DMS 273 treated with DMSO at 0.1 percent for 48 hours (cell line): ENCODE measurements around the gene RFNG.

ENCODE experiments used
- DNase-seq: peaks from one replicate; lab custom pipeline; 2025; lab: John Stamatoyannopoulos, UW

RFNG gene

DNA sequence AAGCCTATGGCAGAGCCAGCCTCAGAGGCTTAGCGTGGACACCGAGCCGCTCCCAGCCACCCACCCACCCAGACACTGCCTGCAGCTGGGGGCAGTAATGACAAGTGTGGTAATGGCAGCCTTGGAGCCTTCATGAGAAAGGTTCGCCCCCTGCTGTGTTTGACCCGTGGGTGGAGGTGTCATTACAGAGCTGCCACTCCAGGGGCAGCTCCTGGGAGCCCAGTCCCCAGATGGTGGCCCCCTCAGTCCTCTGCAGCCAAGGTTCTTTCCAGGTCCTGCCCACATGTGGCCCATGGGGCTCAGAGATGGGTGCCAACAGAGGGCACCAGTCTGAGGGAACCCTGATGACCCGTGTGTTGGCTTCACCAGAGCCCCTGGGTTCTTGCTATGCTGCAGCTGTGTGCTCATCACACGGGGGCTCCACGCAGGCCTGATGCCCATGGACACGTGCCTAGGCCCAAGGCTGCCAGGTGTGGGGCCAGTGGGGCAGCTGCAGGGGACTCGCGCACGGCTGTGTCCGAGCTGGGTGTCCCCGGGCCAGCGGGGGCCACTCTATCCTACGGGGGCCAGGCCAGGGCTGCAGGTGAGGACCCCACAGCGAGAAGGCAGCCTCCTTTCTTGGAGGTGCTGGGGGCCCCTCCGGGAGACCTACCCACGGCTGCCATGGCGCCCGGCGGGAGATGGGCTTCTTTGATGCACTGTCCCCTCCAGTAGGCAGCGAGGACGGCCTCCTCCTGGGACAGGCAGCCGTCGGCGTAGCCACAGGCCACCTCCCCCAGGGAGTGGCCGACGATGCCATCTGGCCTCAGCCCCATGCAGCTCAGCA is 38.3 kb upstream of the RFNG start:
- DNase-seq, result no peak

DNA sequence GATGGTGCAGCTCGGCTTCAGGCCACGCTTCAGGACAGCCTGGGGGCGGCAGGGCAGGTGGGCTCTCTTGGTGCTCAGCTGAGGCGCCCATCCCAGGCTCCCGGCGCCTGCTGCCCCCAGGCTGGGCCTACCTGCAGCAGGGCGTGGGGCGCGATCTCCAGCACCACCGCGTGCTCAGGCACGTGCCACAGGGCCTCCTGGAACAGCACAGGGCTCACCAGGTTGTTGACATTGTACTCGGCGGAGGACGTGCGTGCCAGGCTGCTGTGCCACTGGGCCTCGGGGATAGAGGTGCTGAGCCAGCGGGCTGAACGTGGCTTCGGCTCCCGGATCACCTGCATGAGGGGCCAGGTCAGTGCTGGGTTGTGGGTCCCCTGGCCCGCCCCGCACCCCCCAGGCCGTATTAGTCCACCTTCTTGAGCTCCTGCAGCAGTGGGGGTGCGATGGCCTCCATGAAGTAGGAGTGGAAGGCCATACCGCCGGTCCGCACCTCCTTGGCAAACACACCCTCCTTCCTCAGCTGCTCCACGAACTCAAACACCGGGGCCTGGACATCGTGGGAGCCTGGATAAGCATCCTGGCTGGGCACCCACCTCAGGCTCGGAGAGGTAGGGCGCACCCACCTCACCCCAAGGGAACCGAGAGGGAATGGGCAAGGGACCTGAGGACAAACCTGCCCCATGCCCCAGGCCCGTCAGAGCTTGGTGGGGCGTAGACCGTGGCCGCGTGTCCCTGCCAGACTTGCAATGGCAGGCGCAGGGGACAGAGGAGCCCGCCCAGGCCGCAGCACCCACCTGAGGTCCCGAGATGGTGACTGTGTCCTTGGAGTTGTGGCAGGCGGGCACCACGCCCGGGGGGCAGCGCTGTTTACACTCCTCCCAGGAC is 37.5 kb upstream of the RFNG start:
- no peak for DNase-seq

DNA sequence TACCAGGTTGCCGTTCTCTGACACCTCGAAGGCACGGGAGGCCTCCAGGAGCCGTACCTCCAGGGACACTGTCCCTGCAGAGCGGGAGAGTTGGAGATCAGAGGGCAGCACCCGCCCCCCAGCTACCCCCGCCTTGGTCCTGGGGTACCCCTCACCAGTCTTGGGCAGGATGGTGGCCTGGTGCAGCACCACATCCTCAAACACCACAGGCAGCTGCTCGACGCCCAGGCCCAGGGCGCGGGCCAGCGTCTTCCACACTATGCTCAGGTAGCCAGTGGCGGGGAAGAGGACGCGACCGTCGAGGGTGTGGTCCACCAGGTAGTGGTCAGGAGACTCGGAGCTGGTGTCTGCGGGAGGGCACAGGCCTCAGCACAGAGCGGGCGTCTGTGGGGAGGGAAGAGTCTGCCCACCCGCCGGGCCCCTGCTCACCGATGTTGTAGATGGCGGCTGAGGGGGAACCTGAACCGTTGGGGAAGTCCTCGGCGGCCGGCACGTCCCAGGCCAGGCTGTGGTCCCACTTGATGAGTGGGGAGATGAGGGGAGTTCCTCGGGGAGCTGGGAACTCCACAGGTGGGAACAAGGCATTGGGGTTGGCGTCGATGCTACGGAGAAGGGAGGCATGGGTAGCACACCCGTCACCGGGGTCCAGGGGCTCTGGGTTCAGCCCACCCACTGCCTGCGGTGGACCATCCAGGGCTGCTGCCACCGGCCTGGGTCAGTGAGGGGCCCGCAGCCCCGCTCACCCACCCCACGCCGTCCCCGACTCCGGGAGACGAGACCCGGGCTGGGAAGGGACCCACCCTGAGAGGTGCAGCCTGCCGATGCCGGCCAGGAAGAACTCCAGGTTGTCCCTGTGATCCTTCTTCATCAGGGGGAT is 36.6 kb upstream of the RFNG start:
- no peak for DNase-seq

DNA sequence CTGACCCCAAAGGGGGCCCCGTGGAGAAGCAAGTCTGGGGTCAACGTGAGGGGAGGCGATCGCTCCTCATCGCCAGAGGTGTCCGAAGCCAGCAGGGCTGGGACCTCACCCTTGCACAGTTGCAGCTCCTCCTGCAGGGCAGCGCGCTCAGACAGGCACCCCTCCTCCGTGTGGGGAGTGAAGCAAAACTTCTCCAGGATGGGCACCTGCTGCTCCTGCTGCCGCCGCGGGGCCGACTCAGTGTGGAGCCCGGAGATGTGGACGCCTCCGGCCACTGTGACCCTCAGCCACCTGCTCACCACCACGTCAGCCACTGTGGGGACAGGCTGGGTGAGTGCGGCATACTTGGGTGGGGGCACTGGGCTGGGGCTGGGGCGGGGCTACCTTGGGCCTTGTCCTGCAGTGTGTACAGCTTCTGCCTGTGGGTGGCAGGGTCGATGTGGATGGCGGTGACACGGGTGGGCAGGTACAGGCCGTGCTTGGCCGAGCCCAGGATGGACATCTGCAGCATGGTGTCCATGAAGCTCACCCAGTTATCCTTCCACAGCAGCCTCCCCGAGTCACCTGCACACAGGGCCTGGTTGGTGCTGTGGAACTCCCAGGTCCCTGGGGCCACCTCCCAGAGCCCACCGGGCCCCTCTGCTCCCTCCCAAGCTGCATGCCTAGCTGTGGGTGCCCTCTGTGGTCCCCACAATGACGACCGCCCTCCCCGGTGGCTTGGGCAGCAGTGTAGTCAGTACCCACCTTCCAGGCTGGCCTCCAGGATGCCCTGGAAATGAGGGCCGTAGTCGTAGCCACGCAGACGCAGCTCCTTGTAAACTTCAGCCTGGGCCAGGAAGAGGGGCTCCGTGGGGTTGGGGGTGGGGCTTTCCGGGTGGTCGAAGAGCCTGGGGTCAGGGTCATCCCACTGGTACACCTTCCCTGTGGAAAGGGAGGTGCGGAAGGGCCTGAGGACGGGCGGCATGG is 35.6 kb upstream of the RFNG start:
- no peak for DNase-seq

DNA sequence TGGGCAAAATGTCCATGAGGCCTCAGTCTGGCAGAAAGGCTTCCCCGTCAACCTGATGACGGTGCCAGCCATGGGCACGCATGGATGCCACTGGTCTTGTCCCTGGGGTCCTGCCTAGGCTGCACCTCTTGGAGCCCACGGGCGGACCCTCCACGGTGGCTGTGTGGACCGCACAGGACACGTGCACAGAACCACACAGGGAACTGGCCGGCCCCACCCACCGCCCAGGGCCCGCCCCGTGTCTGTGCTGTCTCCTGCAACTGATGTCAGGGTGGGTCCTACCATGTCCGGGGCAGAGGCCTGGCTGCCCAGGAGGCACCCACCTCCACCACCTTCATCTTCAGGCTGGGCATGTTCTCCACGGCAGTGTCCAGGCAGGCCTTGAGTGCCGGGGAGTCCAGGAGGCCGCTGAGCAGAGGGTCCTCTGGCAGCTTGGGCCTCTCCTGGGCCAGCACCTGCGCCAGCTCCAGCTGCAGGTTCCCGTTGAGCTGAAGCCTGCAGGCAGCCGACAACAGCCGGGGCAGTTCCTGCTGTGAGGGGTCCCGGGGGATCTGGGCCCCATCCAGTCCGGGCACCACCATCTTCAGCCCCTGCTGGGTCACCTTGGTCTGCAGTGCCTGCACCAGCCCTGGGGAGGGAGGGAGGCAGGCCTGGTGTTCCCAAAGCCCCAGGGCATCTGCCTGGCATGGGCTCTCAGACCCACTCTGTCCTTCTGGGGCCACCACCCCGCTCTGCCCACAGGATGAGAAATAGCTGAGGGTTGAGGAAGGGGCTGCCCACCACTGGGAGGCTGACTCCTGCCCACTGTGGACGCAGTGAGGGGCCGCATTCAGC is 34.5 kb upstream of the RFNG start:
- DNase-seq, result no peak

DNA sequence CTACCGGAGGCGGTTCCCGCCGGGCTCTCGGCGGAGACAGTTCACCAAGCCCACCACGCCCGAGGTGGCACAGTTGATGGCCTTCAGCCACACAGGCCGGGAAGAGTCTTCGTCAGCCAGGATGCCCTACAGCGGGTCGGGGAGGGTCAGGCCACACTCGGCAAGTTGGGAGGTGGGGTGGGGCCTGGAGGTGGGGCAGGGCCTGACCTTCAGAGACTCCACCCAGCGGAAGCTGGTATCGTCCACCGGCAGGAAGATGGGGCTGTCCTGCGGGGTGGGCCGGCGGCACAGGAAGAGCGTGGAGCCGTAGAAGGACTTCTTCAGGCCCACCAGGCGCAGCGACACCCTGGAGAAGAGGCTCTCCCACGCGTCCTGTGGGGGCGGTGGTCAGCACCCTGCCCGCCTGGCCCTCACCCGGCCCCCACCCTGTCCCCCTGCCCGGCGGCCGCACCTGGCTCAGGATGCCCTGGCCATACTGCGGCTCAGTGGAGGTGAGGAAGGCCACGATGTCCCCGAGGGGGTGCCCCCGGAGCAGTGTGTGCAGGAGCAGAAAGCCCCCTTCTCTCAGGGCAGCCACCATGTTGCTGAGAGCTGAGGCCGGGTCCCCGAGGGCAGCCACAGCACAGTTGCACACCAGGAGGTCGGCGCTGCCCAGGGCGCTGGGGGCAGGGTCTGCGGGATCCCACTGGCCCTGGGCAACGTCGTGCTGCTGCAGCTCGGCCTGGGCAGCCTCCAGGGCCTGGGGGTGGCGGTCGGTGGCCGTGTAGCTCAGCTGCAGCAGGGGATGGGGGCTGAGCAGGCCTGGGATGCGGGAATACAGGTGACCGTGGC is 33.6 kb upstream of the RFNG start:
- DNase-seq, result no peak

DNA sequence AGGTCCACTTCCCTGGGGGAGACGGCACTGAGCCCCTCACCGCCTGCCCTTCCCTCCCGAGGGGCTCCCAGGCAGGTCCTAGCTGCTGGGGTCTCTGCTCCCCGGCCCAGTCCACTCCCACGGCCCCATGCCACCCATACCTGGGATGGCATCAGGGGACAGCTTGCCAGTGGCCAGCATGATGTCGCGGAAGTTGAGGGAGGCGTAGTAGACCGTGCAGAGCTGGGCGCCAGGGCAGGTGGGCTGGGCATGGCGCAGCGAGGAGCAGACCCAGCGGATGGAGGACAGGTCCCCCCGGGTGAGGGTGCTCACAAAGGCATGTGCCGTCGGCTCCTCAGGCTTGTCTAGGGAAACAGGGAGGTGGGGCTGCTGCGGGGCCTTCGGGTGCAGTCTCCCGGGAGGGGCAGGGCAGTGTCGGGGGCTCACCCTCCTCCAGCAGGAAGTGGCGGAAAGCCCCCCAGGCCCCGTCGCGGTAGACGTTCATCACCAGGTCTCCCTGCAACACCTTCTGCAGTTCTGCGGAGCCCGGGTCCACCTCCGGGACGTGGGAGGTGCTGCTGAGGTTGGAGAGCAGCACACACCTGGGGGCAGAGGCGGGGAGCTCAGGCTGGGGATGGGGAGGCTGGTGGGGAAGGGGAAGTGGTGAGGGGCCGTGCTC is 32.9 kb upstream of the RFNG start:
- DNase-seq, result no peak

DNA sequence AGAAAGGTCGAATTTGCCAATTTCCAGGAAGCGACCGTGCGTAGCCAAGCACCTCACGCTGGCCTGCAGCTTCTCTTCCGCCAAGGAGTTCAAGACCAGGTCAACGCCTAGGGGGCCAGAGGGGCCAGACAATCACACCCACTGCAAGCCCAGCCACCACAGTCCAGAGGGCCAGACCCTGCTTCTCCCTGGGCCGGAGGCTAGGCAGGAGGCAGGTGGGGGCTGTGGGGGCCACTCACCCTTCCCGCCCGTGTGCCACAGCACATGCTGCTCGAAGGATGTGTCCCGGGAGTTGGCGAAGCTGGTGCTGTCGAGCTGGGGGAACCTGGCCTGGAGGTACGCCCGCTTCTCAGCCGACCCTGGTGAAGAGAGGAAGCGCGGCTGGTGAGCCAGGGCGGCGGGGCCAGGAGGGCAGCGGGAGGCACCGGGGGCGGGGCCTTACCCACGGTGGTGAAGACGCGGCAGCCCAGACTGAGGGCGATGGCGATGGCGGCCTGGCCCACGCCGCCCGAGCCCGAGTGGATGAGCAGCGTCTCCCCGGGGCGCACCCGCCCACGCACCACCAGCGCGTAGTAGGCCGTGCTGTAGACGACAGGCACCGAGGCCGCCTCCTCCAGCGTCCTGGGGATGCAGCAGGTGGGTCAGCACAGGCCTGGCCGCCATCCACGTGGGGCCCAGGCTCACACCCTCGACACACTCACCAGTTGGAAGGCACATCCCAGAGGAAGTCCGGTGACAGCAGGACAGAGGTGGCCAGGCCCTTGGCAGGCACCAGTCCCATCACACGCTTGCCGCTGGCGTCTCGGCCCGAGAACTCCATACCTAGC is 32.1 kb upstream of the RFNG start:
- DNase-seq, result no peak

DNA sequence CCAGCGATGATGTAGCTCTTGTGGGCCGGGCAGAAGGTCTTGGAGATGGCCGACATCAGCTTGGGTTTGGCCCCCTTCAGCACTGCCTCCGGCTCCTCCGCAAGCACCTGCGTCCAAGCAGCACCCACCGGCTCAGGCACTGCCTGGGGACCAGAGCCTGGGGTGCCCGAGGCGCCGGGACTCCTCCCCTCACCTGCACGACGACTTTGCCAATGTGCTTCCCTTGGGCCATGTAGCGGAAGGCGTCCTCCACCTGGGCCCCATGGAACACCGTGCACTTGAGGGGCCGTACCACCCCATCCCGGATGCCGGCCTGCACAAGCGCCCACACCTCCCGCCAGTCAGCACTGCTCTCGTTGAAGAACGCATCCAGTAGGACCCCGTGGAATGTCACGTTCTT is 31.4 kb upstream of the RFNG start:
- DNase-seq, result no peak

DNA sequence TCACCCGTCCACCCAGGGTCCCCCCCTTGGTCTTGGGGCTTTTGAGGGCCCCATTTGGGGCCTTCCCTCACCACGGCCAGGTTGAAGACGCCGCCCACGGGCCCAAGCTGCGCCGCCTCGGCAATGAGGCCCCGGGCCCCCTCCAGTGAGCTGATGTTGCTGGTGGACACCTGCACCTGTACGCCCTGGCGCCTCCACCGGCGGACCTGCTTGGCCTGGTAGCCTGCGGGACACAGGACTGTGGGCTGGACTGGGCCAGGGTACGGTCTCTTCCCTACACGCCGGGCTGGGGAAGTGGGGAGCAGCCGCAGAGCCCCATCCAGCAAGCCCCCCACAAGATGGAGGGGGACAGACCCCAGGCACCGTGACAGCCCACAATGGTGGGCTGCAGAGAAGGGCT is 30.8 kb upstream of the RFNG start:
- DNase-seq, result no peak

DNA sequence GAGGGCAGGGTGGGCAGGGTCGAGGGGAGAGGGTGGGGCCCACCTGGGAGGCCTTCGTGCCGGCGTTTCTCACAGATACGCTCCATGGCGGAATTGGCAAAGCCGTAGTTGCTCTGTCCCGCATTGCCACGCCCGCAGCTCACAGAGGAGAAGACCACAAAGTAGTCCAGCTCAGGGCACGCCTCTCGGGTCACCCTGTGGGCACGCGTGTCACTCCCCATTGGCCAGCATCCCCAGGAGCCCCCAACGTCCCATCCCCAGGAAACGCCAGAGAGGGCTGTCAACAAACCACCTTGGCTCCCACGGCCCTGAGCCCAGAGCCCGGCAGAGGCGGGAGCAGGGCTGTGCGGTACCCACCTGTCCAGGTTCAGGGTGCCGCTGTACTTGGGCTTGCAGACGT is 30.4 kb upstream of the RFNG start:
- no peak for DNase-seq

DNA sequence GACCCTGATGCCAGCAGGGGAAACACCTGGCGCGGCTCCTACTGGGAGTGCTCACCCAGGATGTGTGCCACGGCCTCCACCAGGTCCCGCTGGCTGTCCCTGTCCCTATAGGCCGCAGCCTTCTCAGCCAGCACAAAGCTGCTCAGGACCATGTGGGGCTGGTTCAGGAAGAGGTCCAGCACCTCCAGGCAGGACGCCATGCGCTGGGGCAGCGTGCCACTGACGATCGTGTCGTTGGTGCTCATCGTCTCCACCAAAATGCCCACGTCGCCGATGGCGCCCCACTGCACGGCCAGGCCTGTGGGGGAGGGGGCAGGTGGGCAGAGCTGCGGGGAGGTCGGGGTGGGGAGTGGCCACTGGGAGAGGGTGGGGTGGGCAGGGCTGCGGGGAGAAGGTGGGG is 29.9 kb upstream of the RFNG start:
- DNase-seq, result no peak

DNA sequence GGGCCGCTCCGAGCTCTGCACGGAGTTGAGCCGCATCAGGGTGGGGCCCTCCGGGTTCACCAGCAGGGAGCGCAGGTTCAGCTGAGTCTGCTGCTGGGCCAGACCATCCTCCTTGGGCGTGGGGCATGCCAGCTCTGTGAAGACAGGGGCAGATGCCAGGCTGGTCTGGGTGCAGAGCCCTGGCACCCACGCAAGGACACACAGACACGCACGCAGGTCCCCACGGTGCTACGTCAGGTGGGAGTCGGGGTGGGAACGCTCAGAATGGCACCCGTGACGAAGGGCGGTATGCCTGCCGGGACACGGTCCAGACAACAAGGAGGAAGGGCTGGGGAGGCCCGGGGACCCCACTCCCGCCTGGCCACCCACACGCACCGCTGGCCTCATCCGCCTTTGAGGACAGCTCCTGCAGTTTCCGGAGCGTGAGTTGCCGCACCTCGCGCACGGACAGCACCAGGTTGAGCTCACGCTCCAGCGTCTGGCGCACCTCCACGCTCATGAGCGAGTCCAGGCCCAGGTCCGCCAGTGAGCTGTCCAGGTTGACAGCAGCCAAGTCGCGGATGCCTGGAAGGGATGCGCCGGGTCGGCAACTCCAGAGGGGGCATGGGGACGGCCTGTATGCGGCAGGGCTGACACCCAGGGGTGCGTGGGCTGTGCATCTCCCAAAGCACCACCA is 29.3 kb upstream of the RFNG start:
- DNase-seq, result no peak

DNA sequence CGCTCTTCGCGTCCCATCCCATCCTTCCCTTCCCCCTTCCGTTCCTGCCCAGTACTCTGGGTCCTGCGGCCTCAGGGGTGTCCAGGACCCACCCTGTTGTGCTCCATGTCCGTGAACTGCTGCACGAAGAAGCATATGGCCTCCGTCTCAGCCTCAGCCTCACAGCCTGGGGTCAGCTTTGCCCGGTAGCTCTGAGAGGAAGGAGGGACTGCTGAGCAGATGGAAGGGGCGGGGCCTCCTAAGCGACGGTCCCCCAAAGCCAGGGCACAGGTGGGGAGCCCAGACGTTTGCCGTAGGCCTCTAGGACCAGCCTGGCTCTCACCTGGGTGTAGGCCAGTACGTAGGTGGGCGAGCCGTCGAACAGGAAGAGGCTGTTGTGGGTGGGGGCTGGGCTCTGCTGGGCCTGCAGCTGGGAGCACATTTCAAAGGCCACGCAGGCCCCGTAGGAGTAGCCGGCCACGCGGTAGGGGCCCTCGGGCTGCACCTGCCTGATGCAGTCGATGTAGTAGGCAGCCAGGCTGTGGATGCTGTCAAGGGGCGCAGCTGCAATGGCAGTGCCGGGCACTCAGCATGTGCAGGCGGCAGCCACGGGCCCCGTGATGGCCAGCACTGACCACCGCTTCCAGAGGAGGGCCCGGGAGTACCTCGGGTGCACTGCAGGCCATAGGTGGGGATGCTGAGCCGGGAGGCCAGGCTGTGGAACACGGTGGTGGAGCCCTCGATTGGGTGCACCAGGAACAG is 28.6 kb upstream of the RFNG start:
- DNase-seq, result no peak

DNA sequence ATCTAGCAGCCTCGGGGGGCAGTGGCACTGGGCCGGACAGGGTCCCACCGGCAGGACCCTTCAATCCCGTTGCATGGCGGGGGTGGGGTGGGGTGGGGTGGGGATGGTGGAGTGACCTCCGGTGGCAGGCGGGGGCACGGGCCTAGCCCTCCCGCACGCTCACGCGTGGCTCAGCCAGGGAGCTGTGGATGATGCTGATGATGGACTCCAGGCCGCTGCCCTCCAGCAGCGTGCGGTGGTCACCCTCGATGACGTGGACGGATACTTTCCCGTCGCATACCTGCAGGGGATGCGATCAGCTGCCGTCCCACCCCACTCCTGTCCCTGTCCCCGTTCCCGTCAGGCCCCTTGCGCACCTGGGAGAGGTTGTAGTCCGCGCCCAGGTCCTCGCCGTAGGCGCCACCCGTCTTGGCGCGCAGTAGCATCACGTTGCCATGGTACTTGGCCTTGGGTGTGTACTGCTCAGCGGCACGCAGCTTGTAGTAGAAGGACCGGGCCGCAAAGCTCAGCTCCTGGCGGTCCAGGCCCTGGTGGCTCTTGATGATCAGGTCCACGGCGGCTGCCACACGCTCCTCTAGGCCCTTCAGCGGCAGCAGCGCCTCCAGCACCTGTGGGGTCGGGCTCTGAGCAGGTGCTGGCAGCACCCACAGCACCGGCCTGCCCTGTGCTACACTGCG is 27.5 kb upstream of the RFNG start:
- no peak for DNase-seq

DNA sequence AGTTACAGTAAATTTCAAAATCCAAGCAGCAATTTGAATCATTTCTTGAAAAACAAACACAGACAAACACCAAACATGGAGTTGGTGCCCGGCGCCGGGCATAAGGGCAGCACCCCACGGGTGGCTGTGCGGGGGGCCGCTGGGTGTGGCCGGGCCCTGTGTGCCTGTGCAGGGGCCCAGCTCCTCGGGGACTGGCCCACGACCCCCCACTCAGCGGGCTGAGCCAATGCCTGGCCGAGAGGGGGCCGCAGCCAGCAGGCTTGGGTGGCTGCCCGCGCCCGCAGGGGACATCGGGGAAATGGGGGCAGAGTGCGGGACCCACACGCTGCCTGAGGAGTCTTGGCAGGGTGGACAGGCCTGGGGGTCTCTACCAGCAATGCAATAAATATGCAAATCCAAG is 26.8 kb upstream of the RFNG start:
- no peak for DNase-seq
